RWPE2 (cell line): ENCODE data around the gene INPP5A.

Source experiments
- ATAC-seq: fragments of 200-7000 bp; cut with Tn5 transposase; 3 replicates; pipeline ENCODE4 v1.9.1; 2021; ENCODE audit warnings: low read depth
- DNase-seq: peaks from one replicate; pipeline ENCODE4 v3.0.0-alpha.2; 2020; ENCODE audit warnings: low spot score
- H3K27ac ChIP-seq: fragments of 450-650 bp; 2 replicates; pipeline ENCODE4 v1.5.1; 2017; ENCODE audit warnings: mild to moderate bottlenecking; ENCODE audit not compliant: poor library complexity, severe bottlenecking
- H3K27me3 ChIP-seq: fragments of 250-450 bp; sonication (Bioruptor Pico); 2 replicates; pipeline ENCODE4 v1.5.1; 2021; ENCODE audit warnings: mild to moderate bottlenecking, moderate library complexity; ENCODE audit not compliant: insufficient read depth, poor library complexity, severe bottlenecking
- H3K36me3 ChIP-seq: fragments of 250-450 bp; sonication (Bioruptor Pico); 2 replicates; pipeline ENCODE4 v1.5.1; 2020; ENCODE audit warnings: low read depth, mild to moderate bottlenecking, moderate library complexity
- H3K4me1 ChIP-seq: fragments of 250-450 bp; sonication (Bioruptor Pico); 2 replicates; pipeline ENCODE4 v1.5.1; 2021; ENCODE audit warnings: mild to moderate bottlenecking, moderate library complexity; ENCODE audit not compliant: insufficient read depth, poor library complexity, severe bottlenecking
- H3K4me3 ChIP-seq: fragments of 250-450 bp; sonication (Bioruptor Pico); 2 replicates; pipeline ENCODE4 v1.5.1; 2021; ENCODE audit warnings: mild to moderate bottlenecking, moderate library complexity; ENCODE audit not compliant: severe bottlenecking
- H3K9me3 ChIP-seq: fragments of 250-450 bp; sonication (Bioruptor Pico); 2 replicates; pipeline ENCODE4 v1.5.1; 2021; ENCODE audit warnings: mild to moderate bottlenecking, moderate library complexity; ENCODE audit not compliant: severe bottlenecking
- TF ChIP-seq, protein P1 (sequence below): fragments of 450-650 bp; IDR thresholded peaks from one replicate; pipeline ENCODE4 v1.5.1; 2017; ENCODE audit warnings: mild to moderate bottlenecking, moderate library complexity; ENCODE audit not compliant: poor library complexity, severe bottlenecking

The INPP5A gene

DNA sequence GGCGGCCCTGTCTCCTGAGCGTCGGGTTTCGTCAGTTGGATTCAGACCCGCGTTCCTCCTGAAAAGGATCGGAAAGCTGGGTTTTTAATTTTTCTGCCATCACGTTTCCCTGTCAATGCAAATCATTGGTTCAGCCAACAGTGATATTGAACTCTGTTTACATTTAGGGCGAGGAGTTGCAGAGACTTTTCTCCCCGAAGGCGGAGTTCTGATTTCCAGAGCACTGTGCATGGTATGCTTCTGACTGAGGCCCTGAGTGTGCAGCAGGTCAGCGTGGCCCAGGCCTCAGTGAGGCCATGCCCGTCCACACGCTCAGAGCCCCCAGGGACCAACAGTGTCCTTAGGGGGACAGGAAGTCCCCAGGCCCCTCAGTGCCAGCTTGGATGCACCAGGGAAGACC, 221.3 kb downstream of the INPP5A start:
- no peaks in the 10 kb centered on the region for H3K36me3 ChIP-seq
- no peak for ATAC-seq
- H3K4me3 ChIP-seq, result no peak overlapping the region
- no peak overlapping the region for H3K27ac ChIP-seq
- TF ChIP-seq, protein P1, sequence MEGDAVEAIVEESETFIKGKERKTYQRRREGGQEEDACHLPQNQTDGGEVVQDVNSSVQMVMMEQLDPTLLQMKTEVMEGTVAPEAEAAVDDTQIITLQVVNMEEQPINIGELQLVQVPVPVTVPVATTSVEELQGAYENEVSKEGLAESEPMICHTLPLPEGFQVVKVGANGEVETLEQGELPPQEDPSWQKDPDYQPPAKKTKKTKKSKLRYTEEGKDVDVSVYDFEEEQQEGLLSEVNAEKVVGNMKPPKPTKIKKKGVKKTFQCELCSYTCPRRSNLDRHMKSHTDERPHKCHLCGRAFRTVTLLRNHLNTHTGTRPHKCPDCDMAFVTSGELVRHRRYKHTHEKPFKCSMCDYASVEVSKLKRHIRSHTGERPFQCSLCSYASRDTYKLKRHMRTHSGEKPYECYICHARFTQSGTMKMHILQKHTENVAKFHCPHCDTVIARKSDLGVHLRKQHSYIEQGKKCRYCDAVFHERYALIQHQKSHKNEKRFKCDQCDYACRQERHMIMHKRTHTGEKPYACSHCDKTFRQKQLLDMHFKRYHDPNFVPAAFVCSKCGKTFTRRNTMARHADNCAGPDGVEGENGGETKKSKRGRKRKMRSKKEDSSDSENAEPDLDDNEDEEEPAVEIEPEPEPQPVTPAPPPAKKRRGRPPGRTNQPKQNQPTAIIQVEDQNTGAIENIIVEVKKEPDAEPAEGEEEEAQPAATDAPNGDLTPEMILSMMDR, result no peak
- H3K27me3 ChIP-seq, result no peaks in the 10 kb centered on the region
- no peaks in the 10 kb centered on the region for H3K4me1 ChIP-seq
- no peaks in the 10 kb centered on the region for H3K9me3 ChIP-seq
- no peak for DNase-seq

DNA sequence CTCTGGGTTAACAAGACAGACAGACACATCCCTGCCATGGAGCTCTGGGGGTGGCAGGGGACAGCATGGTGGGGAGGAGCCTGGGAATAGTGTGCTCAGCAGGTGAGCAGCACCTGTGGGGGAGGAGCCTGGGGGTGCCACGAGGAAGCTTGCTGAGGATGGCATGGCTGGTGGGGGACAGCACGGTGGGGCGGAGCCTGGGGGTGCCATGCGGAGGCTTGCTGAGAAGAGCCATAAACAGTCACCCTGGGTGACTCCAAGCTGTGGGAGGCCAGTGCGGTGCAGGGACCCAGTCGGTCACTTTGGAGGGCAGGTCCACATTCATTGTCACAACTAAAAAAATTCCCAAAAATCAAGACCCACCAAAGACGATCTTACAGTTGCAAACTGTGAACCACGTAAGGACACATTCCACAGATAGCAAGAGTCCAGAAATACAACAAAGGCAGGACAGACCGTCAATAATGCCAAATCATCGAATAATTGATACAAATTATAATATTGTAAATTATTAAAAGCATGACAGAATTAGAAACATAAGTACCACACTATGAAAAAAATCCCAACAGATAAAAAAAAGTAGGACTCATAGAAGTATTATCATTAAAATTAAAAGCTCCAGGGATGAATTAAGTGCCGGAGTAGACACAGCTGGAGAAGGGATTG, 223.9 kb downstream of the INPP5A start:
- no peaks in the 10 kb centered on the region for H3K36me3 ChIP-seq

DNA sequence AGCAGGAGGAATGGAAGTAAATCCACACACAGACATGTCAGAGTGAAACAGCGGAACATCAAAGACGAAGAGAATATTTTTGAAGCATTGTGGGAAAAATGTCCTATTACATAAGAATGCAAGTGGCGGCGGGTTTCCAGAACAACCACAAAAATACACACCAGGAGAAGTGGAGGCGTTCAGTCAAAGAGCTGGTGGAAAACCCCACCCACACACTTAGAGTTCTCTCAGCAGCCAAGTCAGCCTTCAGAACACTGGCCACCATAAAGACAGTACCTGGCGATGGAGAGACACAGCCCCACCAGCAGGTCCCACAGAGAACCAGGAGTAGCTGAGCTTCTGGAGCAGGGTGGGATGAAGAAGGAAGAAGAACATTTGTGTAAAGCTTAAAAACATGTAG, 224.7 kb downstream of the INPP5A start:
- ATAC-seq, result no peak
- TF ChIP-seq, protein P1, result no peak
- H3K4me1 ChIP-seq, result no peaks in the 10 kb centered on the region

More for the DNA sequence above, 223.9 kb downstream of the INPP5A start:
- H3K9me3 ChIP-seq, result no peaks in the 10 kb centered on the region
- ATAC-seq (no peak), DNase-seq (no peak)
- H3K4me3 ChIP-seq, result no peak overlapping the region
- no peaks in the 10 kb centered on the region for H3K4me1 ChIP-seq
- no peaks in the 10 kb centered on the region for H3K27me3 ChIP-seq
- no peak overlapping the region for H3K27ac ChIP-seq
- TF ChIP-seq, protein P1, result no peak

DNA sequence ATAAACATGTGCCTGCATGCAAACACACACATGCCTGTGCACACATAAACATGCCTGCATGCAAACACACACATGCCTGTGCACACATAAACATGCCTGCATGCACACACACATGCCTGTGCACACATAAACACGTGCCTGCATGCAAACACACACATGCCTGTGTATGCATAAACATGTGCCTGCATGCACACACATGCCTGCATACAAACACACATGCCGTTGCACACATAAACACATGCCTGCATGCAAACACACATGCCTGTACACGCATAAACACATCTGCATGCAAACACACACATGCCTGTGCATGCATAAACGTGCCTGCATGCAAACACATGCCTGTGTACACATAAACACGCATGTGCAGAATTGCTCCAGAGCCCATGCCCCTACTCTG, 226.0 kb downstream of the INPP5A start:
- Histone ChIP-seq H3K9me3 (no peaks in the 10 kb centered on the region), H3K4me1 (no peaks in the 10 kb centered on the region), H3K27me3 (no peaks in the 10 kb centered on the region), H3K4me3 (no peak overlapping the region), H3K36me3 (no peaks in the 10 kb centered on the region), H3K27ac (no peak overlapping the region)
- TF ChIP-seq, protein P1, result no peak
- no peak for DNase-seq
- ATAC-seq, result no peak

More for the DNA sequence above, 224.7 kb downstream of the INPP5A start:
- DNase-seq, result no peak
- H3K27ac ChIP-seq, result no peak overlapping the region
- H3K27me3 ChIP-seq, result no peaks in the 10 kb centered on the region
- H3K9me3 ChIP-seq, result no peaks in the 10 kb centered on the region
- H3K36me3 ChIP-seq, result no peaks in the 10 kb centered on the region
- no peak overlapping the region for H3K4me3 ChIP-seq

DNA sequence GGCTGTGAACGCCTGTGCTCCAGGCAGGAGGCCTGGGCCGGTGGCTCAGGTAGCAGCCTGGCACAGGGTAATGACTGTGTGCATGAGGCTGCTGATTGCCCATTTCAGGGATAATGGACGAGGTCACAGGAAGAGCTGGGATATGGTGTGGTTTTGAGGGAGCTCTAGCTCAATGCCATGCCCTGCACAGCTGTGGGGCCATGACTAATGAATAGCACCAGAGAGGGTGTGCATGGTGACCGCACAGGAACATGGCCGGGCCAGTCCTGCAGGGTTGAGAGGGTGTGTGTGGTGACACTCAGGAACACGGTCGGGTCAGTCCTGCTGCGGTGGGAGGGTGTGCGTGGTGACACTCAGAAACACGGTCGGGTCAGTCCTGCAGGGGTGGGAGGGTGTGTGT, 226.5 kb downstream of the INPP5A start:
- Histone ChIP-seq H3K9me3 (no peaks in the 10 kb centered on the region), H3K36me3 (no peaks in the 10 kb centered on the region), H3K27me3 (no peaks in the 10 kb centered on the region), H3K4me1 (no peaks in the 10 kb centered on the region), H3K4me3 (no peak overlapping the region), H3K27ac (no peak overlapping the region)
- TF ChIP-seq, protein P1, result no peak
- no peak for DNase-seq
- no peak for ATAC-seq
